Esophagus mucosa (tissue), 1 donor: ENCODE results near the gene NRBP1. TPM values are rescaled to one million over a fixed set of nuclear protein-coding genes. Genes with fewer than 3 reads are reported as not detected.
"Not testable (repeated sequence)": the region's sequence is repeated elsewhere in the genome, so short reads cannot be mapped to it uniquely, and the experiment has no call there.

ENCODE experiments used
- ATAC-seq: fragments of 200-7000 bp; cut with Tn5 transposase; one replicate; pipeline ENCODE4 v1.9.1; 2020
- total RNA-seq: library from RNA; stranded (reverse); gene quantifications from one replicate; pipeline ENCODE4 v1.2.4, GENCODE V29; 2023
- donor health status: DM: yes; HTN: yes; CAD: no.

NRBP1 gene
- total RNA-seq, 1 donor from 2014 or later = 86.6 TPM

DNA sequence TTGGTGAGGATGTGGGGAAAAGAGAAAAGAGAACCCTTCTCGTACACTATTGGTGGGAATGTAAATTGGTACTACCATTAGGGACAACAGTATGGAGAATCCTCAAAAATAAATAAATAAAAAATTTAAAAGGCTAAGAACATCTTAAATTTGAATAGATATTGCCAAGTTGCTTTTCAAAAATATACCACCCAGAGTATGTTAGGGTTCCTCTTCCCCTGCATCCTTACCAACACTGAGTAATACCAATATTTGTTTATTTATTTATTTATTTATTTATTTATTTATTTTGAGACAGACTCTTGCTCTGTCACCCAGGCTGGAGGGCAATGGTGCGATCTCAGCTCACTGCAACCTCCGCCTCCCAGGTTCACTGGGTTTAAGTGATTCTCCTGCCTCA is 5.5 kb upstream of the NRBP1 start:
- ATAC-seq = no peak

DNA sequence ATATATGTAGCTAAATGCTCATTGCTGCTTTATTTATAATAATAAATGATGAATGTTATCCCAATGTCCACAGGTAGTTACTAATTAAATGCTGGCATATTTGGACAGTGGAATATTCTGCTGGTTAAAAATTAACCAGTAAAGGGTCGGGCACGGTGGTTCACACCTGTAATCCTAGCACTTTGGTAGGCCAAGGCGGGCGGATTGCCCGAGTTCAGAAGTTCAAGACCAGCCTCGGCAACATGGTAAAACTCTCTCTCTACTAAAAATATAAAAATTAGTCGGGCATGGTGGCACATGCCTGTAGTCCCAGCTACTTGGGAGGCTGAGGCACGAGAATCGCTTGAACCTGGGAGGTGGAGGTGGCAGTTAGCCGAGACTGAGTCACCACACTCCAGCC is 3.4 kb upstream of the NRBP1 start:
- ATAC-seq = not testable (repeated sequence)

DNA sequence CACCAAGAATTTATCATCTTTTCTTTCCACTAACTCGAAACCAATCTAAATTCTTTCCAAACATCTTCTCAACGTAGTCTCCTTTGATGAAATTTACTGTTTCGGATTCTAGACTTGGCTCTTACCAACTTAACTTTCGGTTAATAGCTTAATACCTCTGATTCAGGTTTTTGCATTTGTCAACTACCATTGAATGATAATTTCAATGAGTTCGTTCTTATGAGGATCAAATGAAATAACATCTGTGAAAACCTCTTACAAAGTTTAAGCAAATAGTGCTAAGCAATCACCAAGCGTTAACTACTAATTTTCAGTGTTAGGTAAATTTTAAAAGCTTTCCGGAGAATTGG is 593 bp upstream of the NRBP1 start:
- ATAC-seq = no peak

DNA sequence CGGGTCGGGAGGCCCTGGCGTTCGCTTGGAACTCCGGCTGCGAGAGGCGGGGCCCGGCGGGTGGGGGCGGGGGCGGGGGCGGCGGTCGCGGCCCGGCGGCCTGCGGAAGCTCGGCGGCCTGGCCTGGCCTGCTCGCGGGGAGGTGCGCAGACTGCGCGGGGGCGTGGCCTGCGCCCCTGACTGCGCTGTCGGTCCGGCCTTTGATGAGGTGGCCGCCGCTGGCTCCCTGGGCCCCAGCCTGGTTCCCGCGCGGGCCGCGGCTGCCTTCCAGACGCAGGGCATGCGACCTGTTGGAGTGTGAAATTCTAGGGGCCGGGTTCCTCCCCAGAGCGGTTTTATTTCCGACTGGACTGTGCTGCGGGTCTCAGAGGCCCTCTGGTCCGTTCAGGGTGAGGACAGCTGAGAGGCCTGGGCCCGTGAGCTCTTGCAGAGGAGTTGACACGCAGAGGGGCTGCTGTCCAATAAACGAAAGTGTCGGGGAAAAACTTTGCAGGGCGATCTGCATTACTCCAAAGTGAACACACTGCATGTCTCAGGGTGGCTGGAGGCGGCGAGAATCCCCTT is 629 bp downstream of the NRBP1 start:
- peak; percentile 91 for ATAC-seq

DNA sequence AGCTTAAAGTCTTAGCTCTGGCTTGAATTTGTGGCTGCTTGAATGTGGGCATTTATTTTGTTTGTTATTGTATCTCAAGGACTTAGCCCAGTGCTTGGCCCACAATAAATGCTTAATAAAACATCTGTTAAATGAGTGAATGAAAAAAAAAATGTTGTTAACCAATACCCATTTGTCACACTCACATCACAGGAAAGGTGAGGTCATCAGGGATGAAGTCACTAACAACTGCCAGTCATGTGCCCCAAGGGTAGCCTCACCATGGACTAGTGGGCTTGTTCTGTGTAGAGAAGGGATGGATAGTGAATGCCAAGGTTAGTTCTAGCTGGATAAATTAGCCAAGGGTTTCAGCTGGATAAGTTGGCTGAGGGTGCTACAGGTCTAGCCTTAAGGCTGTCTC is 3.0 kb downstream of the NRBP1 start:
- ATAC-seq = no peak

DNA sequence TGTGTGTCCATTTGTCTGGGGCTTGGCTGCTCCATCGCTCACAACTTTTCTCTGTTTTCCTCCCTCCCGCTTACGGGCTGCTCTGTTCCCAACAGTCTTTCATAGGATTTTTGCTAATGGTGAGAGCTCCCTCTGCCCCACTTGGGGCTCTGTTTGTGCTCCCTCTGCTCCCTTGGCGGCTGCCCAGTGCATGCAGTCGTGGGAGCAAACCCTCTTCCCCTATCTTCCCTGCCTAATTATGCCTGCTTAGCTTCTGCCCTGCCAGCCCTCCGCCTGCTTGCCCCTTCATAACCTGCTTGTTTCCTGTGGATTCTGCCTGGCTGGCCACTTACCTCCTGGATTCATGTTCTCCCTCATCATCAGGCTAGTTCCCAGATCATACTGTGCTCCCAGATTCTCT is 7.2 kb downstream of the NRBP1 start:
- ATAC-seq = no peak

DNA sequence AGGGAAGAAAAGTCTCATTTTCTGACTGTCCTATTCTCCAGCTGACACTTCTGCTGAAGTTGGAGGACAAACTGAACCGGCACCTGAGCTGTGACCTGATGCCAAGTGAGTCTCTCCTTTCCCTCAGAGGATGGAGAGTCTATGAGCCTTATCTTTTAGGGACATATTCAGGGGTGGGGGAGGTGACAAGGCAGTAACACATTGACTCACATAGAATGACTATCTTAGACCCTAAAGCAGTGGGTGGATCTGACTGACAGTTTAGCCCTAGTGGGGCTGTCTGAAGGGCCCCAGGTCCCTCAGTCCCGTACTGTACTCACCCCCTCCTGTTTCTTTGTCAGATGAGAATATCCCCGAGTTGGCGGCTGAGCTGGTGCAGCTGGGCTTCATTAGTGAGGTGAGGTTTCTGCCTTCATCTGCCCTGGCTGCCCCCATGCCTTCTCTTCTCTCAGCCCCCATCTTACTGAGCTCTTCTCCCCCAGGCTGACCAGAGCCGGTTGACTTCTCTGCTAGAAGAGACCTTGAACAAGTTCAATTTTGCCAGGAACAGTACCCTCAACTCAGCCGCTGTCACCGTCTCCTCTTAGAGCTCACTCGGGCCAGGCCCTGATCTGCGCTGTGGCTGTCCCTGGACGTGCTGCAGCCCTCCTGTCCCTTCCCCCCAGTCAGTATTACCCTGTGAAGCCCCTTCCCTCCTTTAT is 12.9 kb downstream of the NRBP1 start:
- no peak for ATAC-seq

DNA sequence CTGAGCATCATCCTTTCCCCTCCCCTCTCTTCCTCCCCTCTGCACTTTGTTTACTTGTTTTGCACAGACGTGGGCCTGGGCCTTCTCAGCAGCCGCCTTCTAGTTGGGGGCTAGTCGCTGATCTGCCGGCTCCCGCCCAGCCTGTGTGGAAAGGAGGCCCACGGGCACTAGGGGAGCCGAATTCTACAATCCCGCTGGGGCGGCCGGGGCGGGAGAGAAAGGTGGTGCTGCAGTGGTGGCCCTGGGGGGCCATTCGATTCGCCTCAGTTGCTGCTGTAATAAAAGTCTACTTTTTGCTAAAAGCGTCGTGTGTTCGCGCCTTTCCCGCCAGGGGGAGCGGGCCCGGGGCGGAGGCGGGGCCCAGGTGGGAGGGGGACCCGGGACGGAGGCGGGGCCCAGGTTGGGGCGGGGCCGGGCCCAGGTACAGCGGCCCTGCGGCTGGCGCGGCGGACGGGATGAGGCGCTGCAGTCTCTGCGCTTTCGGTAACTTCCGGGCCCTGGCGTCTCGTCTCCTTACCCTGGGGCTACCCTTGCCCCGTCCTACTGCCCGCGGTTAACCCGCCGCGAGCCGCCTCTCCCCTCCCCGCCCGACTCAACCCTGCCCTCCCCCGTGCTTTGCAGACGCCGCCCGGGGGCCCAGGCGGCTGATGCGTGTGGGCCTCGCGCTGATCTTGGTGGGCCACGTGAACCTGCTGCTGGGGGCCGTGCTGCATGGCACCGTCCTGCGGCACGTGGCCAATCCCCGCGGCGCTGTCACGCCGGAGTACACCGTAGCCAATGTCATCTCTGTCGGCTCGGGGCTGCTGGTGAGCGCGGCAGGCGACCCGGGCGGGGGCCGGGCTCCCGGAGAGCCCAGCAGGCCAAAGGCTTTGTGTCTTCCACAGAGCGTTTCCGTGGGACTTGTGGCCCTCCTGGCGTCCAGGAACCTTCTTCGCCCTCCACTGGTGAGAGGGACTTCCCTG is 13.8 kb downstream of the NRBP1 start, which contains the start of gene KRTCAP3:
Gene KRTCAP3, plus strand, starts transcription at position 424 of the 962 bp plus-strand sequence. Its CDS starts 32 bp downstream, at position 456.
- ATAC-seq = peak; percentile 79

DNA sequence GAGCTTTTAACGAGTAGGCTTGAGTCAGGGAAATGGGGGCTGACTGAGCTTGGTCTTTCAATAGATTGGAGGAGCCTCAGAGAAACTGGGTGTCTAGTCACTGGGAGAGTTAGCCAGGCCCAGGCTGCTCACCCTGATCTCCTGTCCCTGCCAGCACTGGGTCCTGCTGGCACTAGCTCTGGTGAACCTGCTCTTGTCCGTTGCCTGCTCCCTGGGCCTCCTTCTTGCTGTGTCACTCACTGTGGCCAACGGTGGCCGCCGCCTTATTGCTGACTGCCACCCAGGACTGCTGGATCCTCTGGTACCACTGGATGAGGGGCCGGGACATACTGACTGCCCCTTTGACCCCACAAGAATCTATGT is 14.5 kb downstream of the NRBP1 start:
- peak; percentile 27 for ATAC-seq

DNA sequence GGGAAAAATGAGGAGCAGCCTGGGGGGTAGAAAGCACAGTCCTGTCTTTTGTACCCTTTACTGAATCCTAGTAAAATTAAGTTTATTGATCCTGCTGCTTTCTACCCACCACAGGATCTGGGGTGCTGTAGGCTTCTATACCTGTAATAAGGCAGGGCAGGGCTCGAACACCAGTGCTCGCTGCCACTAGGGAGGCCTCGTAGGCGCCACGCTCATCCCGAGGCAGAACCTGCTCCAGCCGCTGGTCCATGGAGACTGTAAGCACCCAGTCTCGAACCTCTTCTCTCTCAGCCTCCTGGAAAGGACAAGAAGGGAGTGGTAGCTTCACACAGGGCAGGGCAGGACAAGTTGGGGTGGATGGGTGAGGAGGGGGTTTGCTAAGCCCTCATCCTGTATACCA is 16.7 kb downstream of the NRBP1 start:
- no peak for ATAC-seq

DNA sequence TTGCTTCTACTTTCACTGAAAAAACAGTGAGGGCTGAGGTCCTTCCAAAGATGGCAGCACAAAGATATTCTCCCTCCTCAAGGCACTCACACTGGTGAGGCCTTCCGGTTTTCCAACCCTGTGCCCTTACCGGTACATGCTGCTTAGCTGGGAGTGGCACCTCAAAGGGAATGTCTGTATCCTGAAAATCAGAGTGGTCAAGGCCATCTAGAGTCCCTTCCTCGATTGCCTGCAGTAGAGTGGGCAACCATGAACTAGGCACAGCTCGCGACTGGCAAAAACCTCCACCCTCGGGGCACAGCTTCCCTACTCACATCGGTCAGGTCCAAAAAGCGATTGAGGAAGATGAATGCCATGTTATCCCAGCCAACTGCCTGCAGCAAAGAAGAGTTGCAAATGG is 17.2 kb downstream of the NRBP1 start:
- no peak for ATAC-seq

DNA sequence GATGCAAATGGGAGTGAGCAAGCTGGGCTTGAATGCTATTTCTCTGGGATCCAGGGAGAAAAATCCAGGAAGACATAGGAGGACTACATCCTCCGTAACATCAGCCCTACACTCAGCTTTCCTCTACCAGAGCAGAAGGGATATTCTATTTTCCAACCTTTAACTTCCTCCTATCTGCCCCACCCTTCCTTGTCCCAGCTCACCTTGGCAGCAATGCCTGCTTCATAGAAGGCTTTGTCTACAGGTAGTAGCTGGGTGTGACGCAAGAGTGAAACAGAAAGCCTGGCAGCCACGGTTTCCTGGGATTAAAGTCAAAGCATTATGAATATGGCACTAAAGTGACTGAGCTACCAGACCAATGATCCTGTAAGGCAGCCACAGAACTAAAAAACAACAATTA is 17.6 kb downstream of the NRBP1 start:
- ATAC-seq = peak; percentile 88

DNA sequence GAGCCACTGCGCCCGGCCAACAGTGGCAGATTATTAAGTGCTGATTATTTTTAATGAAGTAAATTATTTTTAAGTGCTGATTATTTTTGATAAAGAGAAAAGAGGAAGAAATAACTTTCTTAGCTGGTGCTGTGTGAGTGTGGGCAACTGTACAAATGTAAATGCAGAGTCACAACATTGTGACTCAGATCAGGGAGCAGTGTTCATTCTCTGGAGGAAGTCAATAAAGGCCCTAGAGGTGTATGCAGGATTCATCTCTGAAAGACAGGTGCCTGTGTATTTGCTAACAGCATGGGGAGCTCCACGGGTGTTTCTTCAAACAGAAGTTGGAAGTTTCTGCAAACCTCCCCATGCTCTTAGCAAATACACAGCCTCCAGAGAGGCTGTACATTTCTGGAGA is 19.9 kb downstream of the NRBP1 start:
- peak; percentile 43 for ATAC-seq

DNA sequence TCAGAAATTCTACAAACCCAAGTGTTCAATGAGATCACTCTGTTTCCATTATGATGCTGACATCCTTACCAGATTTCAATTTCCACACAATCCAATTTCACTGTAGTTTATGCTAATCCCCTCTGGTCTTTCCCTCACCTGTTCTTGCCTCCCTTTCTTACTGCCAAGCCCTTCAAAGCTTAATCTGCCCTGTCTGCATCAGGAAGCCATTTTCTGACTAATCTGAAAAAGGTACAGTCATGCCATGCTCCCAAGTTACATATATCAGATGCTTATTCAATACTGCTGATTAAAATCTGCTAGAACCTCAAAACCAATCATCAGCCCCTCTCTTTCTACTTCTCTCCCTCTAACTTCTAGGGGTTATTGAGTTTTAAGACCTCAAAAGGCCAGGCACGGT is 22.7 kb downstream of the NRBP1 start:
- no peak for ATAC-seq

DNA sequence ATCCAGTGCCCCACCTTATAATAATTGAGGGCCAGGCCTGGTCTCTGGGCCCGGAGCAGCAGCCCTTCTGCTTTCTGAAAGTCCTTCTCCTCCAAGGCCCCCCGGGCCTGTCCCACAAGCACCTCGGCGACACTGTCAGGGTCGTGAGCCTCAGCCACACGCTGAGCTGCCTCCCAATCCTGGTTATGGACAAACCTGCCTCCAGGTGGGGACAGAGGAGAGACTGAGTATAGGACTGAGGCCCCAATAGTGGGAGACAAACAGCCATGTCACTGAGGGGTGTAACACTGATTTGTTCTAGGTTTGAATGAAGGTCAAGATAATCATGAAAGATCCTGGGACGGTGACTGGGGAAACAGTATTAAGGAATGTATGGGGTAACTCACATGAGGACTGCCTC is 25.5 kb downstream of the NRBP1 start:
- no peak for ATAC-seq

DNA sequence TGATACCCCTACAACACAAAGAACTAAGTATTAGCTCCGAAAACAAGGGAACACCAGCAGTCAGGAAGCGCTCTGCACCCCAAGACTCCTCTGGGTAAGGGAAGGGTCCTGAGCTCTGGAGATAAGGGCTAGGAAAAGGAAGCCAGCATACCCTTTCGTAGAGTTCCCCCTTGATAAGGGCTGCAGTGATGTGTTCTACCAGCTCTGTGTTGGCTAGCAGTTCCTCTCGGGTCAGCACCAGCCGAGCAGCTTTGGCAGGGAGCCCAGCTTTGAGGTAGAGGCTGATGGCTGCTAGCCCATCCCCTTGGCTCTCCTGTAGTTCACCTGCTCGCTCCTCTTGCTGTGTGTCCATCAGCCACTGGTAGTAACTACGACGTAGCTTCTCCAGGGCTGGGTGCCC is 32.7 kb downstream of the NRBP1 start:
- ATAC-seq = no peak

DNA sequence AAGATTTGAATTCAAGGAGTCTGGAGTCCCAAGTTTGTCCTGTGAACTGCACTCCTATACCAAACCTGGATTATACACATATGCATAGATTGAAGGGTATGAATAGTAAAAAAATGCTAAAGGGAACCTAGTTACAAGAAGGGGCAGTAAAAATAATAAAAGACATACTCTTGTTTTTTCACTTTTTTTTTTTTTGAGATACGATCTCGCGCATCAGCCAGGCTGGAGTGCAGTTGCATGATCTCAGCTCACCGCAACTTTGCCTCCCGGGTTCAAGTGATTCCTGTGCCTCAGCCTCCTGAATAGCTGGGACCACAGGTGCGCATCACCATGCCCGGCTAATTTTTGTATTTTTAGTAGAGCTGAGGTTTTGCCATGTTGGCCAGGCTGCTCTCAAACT is 36.0 kb downstream of the NRBP1 start:
- ATAC-seq = no peak

DNA sequence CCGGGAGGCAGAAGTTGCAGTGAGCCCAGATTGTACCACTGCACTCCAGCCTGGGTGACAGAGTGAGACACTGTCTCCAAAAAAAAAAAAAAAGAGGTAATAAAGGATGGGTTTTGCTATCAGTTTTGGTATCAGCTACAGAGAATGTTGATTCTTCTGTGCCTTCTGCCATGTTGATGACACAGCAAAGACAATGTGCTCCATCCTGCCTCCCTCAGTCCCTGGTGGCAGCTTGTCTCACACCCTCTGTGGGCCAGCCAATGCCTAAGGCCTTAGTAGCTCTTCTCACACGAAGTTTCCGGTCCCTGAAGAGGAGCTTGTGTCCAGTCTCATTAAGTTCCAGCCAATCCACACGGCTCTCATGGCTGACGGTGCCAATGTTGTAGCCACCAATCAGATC is 43.5 kb downstream of the NRBP1 start:
- ATAC-seq = no peak

DNA sequence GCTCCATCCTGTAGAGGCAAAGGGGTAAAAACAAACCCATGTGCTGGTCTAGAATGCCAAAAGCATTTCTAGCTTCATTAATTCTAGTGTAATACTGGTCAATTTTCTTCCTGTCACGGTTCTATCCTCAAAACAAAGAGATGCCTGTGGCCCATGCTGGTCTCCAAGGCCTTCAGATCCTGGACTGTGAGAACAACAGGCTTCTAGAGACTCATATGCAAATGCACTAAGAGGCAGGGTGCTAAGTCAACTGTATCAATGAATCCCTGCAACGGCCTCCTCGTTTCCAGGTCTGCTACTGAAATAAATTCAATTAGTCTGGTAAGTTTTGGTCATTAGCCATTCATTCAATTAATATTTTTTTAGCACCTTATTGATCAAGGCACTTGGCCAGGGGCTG is 57.1 kb downstream of the NRBP1 start:
- no peak for ATAC-seq

DNA sequence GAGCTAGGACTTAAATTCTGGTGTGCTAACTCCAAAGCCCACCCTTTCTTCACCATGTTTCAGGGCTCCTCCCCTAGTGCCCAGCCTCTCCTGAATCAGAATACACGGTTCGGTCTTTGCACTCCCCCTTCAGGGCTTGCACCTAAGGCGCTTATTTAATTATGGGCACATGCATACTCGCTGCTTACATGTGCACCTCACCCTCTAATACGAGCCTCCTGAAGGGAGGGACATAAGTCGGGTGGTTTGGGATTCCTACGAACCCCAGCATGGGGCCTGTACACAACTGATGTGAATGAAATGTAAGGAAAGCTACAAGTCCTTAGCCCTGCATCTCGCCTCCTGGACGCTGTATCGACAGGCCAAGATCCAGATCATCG is 60.7 kb downstream of the NRBP1 start:
- peak; percentile 3 for ATAC-seq

DNA sequence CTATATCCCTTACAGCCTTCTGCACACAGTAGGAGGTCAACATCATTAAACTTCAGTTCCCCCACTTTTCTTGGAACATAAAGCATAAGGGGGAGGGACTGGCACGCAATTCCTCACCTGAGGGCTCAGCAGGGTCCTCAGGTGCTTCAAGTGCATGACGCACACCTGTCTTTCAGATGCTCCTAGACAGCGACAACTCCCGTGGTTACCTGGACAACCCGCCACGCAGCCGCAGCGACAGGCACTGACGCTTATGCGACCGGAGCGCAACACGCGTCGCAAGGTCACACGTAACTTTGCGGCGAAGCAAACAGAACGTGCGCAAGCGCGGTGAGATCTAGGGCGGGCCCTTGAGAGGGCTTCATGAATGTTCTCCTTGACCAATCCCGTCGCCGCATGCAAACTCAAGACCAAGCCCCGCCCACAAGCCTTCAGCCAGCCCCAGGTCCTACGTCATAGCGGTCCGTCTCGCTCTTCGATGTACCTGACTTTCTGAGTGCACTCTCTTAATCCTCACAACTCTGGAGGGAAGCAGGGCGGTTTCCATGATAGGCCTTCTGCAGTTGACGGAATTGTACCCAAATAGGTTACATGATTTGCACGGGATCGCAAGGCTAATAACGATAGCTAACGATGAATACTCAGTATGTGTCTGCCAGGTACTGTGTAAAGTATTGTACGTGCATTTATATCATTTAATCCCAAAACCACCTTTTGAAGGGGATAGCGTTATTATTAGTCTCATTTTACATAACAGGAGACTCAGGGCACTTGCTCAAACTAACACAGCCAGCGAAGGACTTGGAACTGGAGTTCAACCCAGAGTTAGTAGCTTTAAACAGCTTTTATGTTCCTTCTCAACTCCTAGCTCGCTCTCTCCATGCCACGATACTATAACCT is 61.3 kb downstream of the NRBP1 start, which contains the start of gene IFT172:
Gene IFT172, minus strand, starts transcription at position 246 of the 900 bp plus-strand sequence. Its CDS starts 90 bp downstream, at position 156.
- peak; percentile 99 for ATAC-seq
